HCT116 (cell line): ENCODE data around the gene BABAM2. TPM values are rescaled to one million over a fixed set of nuclear protein-coding genes. Genes with fewer than 3 reads are reported as not detected.
A peak's percentile ranks its signal among the peaks of the same experiment; 100 is the strongest.

Source experiments
- ATAC-seq: fragments of 200-7000 bp; cut with Tn5 transposase; 2 replicates; pipeline ENCODE4 v1.9.1; 2020; ENCODE audit warnings: mild to moderate bottlenecking, moderate library complexity
- BruUV-seq: library from RNA; stranded (reverse); fragments of 400-500 nt; replicated peaks from 2 replicates; lab custom pipeline; 2021; lab: Mats Ljungman, UMichigan
- CTCF ChIA-PET: fragments of 300-600 bp; sonication (Branson Sonifier 250); formaldehyde crosslinking; loops from one replicate; lab custom pipeline; 2021; ENCODE audit warnings: antibody characterized with exemption; lab: Charles Lee
- POLR2A ChIA-PET: fragments of 300-600, 350-600 bp; sonication (Branson Sonifier 250); formaldehyde crosslinking; loops from one replicate; lab custom pipeline; 2021; ENCODE audit warnings: antibody characterized with exemption; lab: Charles Lee
- RAD21 ChIA-PET, 2 experiments: fragments of 300-600 bp; sonication (Branson Sonifier 250); formaldehyde crosslinking; loops; one replicate each; lab custom pipeline; 2023; ENCODE audit warnings: low total read pairs in 2 of 2; ENCODE audit not compliant: uncharacterized antibody in 2 of 2, unreplicated experiment in 2 of 2, low non-redundant PET in 1 of 2; lab: Charles Lee
- DNase-seq: peaks from one replicate; pipeline ENCODE4 v3.0.0-alpha.2; 2010; ENCODE audit warnings: low read depth, low spot score
- H2AFZ ChIP-seq: fragments of 200-600 bp; shearing (Covaris generic), sonication (generic); 2 replicates; pipeline ENCODE4 v1.6.1; 2017; ENCODE audit warnings: low read depth, mixed run types, mixed read lengths, antibody characterized with exemption, low read length; ENCODE audit not compliant: poor library complexity, severe bottlenecking
- H3K27ac ChIP-seq: 2 replicates; pipeline ENCODE4 v1.5.1; 2012; ENCODE audit warnings: low read depth, low read length
- H3K27me3 ChIP-seq: fragments of 200-600 bp; sonication (generic); 2 replicates; pipeline ENCODE4 v1.6.1; 2016; ENCODE audit warnings: mixed run types, low read length, mixed read lengths; ENCODE audit not compliant: insufficient read depth
- H3K36me3 ChIP-seq, 2 experiments: fragments of 200-500 bp in 1 of 2; fragments of 200-600 bp in 1 of 2; sonication (Bioruptor generic) in 1 of 2; sonication (generic) in 1 of 2; 2 replicates each; pipeline versions ENCODE4 v1.5.1 to v1.6.1; 2014 to 2016; ENCODE audit warnings: low read length in 2 of 2, inconsistent platforms in 1 of 2, mixed read lengths in 1 of 2, mixed run types in 1 of 2; ENCODE audit not compliant: insufficient read depth in 2 of 2, control insufficient read depth in 1 of 2
- H3K4me1 ChIP-seq, 2 experiments: fragments of 200-600 bp in 1 of 2; sonication (generic) in 1 of 2; 2 replicates each; pipeline versions ENCODE4 v1.5.1 to v1.6.1; 2012 to 2017; ENCODE audit warnings: low read length in 2 of 2, inconsistent platforms in 1 of 2, mild to moderate bottlenecking in 1 of 2, mixed read lengths in 1 of 2, mixed run types in 1 of 2, moderate library complexity in 1 of 2; ENCODE audit not compliant: insufficient read depth in 2 of 2, control insufficient read depth in 1 of 2
- H3K4me2 ChIP-seq: fragments of 200-600 bp; sonication (generic); 2 replicates; pipeline ENCODE4 v1.6.1; 2017; ENCODE audit warnings: mixed run types, low read length, mixed read lengths
- H3K4me3 ChIP-seq, 2 experiments: fragments of 200-600 bp in 1 of 2; sonication (generic) in 1 of 2; replicated peaks in 1 of 2; 2 replicates each; pipeline ENCODE4 v1.5.1; 2011 to 2016; ENCODE audit warnings: low read length in 2 of 2, control low read depth in 1 of 2, low read depth in 1 of 2, mild to moderate bottlenecking in 1 of 2, mixed read lengths in 1 of 2, mixed run types in 1 of 2
- H3K79me2 ChIP-seq: fragments of 200-600 bp; sonication (generic); 2 replicates; pipeline ENCODE4 v1.6.1; 2017; ENCODE audit warnings: mild to moderate bottlenecking, mixed run types, low read length, moderate library complexity, mixed read lengths; ENCODE audit not compliant: insufficient read depth
- H3K9ac ChIP-seq: fragments of 200-600 bp; sonication (generic); 2 replicates; pipeline ENCODE4 v1.6.1; 2016; ENCODE audit warnings: low read length, mixed read lengths
- H3K9me2 ChIP-seq: fragments of 200-600 bp; sonication (generic), shearing (Covaris generic); 2 replicates; pipeline ENCODE4 v1.6.1; 2017; ENCODE audit warnings: mixed run types, mild to moderate bottlenecking, moderate library complexity; ENCODE audit not compliant: insufficient read depth
- H3K9me3 ChIP-seq, 2 experiments: fragments of 200-500 bp in 1 of 2; fragments of 200-600 bp in 1 of 2; sonication (Bioruptor generic) in 1 of 2; sonication (generic) in 1 of 2; 2 replicates each; pipeline ENCODE4 v1.6.1; 2014 to 2017; ENCODE audit warnings: low read length in 2 of 2, mixed read lengths in 2 of 2, inconsistent platforms in 1 of 2, low read depth in 1 of 2, mild to moderate bottlenecking in 1 of 2, mixed run types in 1 of 2, moderate library complexity in 1 of 2; ENCODE audit not compliant: control insufficient read depth in 1 of 2, insufficient read depth in 1 of 2
- H4K20me1 ChIP-seq: fragments of 200-600 bp; sonication (generic), shearing (Covaris generic); 2 replicates; pipeline ENCODE4 v1.6.1; 2017; ENCODE audit warnings: mixed run types, mild to moderate bottlenecking, moderate library complexity; ENCODE audit not compliant: insufficient read depth
- CBX3 ChIP-seq: IDR thresholded peaks from 2 replicates; pipeline ENCODE4 v1.6.1; 2012; ENCODE audit warnings: low read depth
- CEBPB ChIP-seq: IDR thresholded peaks from 2 replicates; pipeline ENCODE4 v1.6.1; 2012; ENCODE audit warnings: low read depth
- EGR1 ChIP-seq: IDR thresholded peaks from 2 replicates; pipeline ENCODE4 v1.6.1; 2012; ENCODE audit warnings: low read depth
- ELF1 ChIP-seq: IDR thresholded peaks from 2 replicates; pipeline ENCODE4 v1.6.1; 2012; ENCODE audit warnings: low read depth, borderline replicate concordance
- JUND ChIP-seq: IDR thresholded peaks from 2 replicates; pipeline ENCODE4 v1.6.1; 2012
- MAX ChIP-seq: IDR thresholded peaks from 2 replicates; pipeline ENCODE4 v1.6.1; 2012
- POLR2A ChIP-seq: IDR thresholded peaks from 2 replicates; pipeline ENCODE4 v1.7.0; 2011; ENCODE audit warnings: borderline replicate concordance; ENCODE audit not compliant: insufficient read depth, insufficient read length; ENCODE audit errors: extremely low read depth
- RAD21 ChIP-seq: IDR thresholded peaks from 2 replicates; pipeline ENCODE4 v1.6.1; 2012; ENCODE audit warnings: low read depth, mild to moderate bottlenecking
- SIN3A ChIP-seq: IDR thresholded peaks from 2 replicates; pipeline ENCODE4 v1.6.1; 2012; ENCODE audit warnings: low read depth
- SP1 ChIP-seq: IDR thresholded peaks from 2 replicates; pipeline ENCODE4 v1.6.1; 2012; ENCODE audit warnings: low read depth
- SRF ChIP-seq: IDR thresholded peaks from 2 replicates; pipeline ENCODE4 v1.6.1; 2012; ENCODE audit warnings: low read depth
- TCF7L2 ChIP-seq: IDR thresholded peaks from 2 replicates; pipeline ENCODE4 v1.7.0; 2011; ENCODE audit warnings: borderline replicate concordance, inconsistent platforms; ENCODE audit not compliant: insufficient read depth, insufficient read length; ENCODE audit errors: extremely low read depth
- ZBTB33 ChIP-seq: IDR thresholded peaks from 2 replicates; pipeline ENCODE4 v1.6.1; 2011; ENCODE audit warnings: mild to moderate bottlenecking, low read length, moderate library complexity; ENCODE audit not compliant: insufficient replicate concordance; ENCODE audit errors: extremely low read depth
- ZFX ChIP-seq: fragments of 450-650 bp; IDR thresholded peaks from 2 replicates; pipeline ENCODE4 v1.6.1; 2017
- intact Hi-C: fragments of 100-400 bp; cut with micrococcal nuclease; formaldehyde crosslinking; loops from 2 replicates; pipeline ENCODE4 v1.10.0; 2022
- total RNA-seq: library from RNA; stranded (reverse); gene quantifications from one replicate; pipeline ENCODE4 v1.2.1, GENCODE V29; 2021; ENCODE audit not compliant: unreplicated experiment

The BABAM2 gene
- total RNA-seq, 1 experiment from 2014 or later = 23.8 TPM

GRCh38 chr2:27890924-27891672, 569 bp downstream of the BABAM2 start:
- H3K9ac ChIP-seq = peak overlapping the region; percentile 83
- no peak overlapping the region for H2AFZ ChIP-seq
- DNase-seq (peak; percentile 78), ATAC-seq (peak; percentile 25)
- RAD21 ChIA-PET = no interaction called here
- POLR2A ChIA-PET = interaction anchor here (0.8 kb wide), 1 partner anchor 384 kb away, joined by 3 read pairs; no protein-coding TSS in a partner anchor
- peaks cover 0 to 6% of the 10 kb centered on the region in 2 experiments; a peak in 1 of 4 replicates for H3K36me3 ChIP-seq
- peak overlapping the region; percentile 98 for H3K27ac ChIP-seq
- intact Hi-C loops = loop anchor here (2.0 to 5.0 kb wide), 2 partner anchors 189 to 506 kb away; no protein-coding TSS in a partner anchor
- peak overlapping the region; percentile 66 to 78 for H3K4me3 ChIP-seq
- H3K27me3 ChIP-seq = no peaks in the 10 kb centered on the region
- peaks cover 6 to 22% of the 10 kb centered on the region in 2 experiments; a peak in 3 of 4 replicates for H3K4me1 ChIP-seq
- BruUV-seq = TSS peak; percentile 68
- TF ChIP-seq SP1 (peak; percentile 80), MAX (peak; percentile 96), CBX3 (peak; percentile 67; the same call in 1 of the 2 replicates), RAD21 (no peak)
- H3K9me3 ChIP-seq = no peaks in the 10 kb centered on the region
- H3K9me2 ChIP-seq = no peaks in the 10 kb centered on the region
- H4K20me1 ChIP-seq = no peaks in the 10 kb centered on the region
- CTCF ChIA-PET = no interaction called here
- H3K4me2 ChIP-seq = peak overlapping the region; percentile 93
- H3K79me2 ChIP-seq = peaks cover 29% of the 10 kb centered on the region; the same call in 1 of the 2 replicates

GRCh38 chr2:27891673-27892105, 1.2 kb downstream of the BABAM2 start:
- DNase-seq (no peak), ATAC-seq (no peak)
- Histone ChIP-seq H4K20me1 (no peaks in the 10 kb centered on the region), H3K27ac (no peak overlapping the region; the same call in 1 of the 2 replicates), H3K4me2 (peak overlapping the region; percentile 93), H3K27me3 (no peaks in the 10 kb centered on the region), H3K79me2 (peaks cover 29% of the 10 kb centered on the region; the same call in 1 of the 2 replicates), H3K9me3 (no peaks in the 10 kb centered on the region), H3K4me1 (peaks cover 6 to 22% of the 10 kb centered on the region in 2 experiments; a peak in 3 of 4 replicates), H3K4me3 (peak overlapping the region; percentile 66 to 78), H3K9ac (peak overlapping the region; percentile 83), H2AFZ (no peak overlapping the region), H3K9me2 (no peaks in the 10 kb centered on the region), H3K36me3 (peaks cover 0 to 12% of the 10 kb centered on the region in 2 experiments; a peak in 1 of 4 replicates)
- TF ChIP-seq ZFX (no peak), MAX (no peak), CEBPB (no peak), SP1 (no peak), CBX3 (no peak), SRF (no peak), ELF1 (no peak), POLR2A (no peak), EGR1 (no peak), SIN3A (no peak), JUND (no peak), TCF7L2 (no peak), ZBTB33 (no peak)
- ChIA-PET POLR2A (no interaction called here), RAD21 (no interaction called here), CTCF (no interaction called here)
- BruUV-seq = no TSS peak
- intact Hi-C loops = loop anchor here (2.0 to 5.0 kb wide), 2 partner anchors 189 to 505 kb away; no protein-coding TSS in a partner anchor
